ENCODE measurements around the gene PURA.

The PURA gene

GRCh38 chr5:140159014-140159927 is 45.4 kb downstream of the PURA start:
- no peak for DNase-seq (ENCODE audit: low read depth in 3 of 3)

GRCh38 chr5:140162275-140162674 is 48.4 kb downstream of the PURA start:
- no peak for DNase-seq (ENCODE audit: low read depth in 3 of 3)

GRCh38 chr5:140162781-140163180 is 48.9 kb downstream of the PURA start:
- no peak for DNase-seq (ENCODE audit: low read depth in 3 of 3)

GRCh38 chr5:140165101-140165922 is 51.4 kb downstream of the PURA start:
- no peak for DNase-seq (ENCODE audit: low read depth in 3 of 3)

GRCh38 chr5:140165923-140166270 is 52.0 kb downstream of the PURA start:
- no peak for DNase-seq (ENCODE audit: low read depth in 3 of 3)

GRCh38 chr5:140166911-140167310 is 53.0 kb downstream of the PURA start:
- DNase-seq (ENCODE audit: low read depth in 3 of 3), result no peak

- no peak for DNase-seq (ENCODE audit: low read depth in 3 of 3)
These were observed 54.5 kb downstream of the PURA start for GRCh38 chr5:140168371-140168770.

GRCh38 chr5:140169410-140169809 is 55.5 kb downstream of the PURA start:
- no peak for DNase-seq (ENCODE audit: low read depth in 3 of 3)

- no peak for DNase-seq (ENCODE audit: low read depth in 3 of 3)
These were observed 58.6 kb downstream of the PURA start for GRCh38 chr5:140172483-140172882.

- DNase-seq (ENCODE audit: low read depth in 3 of 3), result no peak
These were observed 60.1 kb downstream of the PURA start for GRCh38 chr5:140174014-140174413.

- peak; percentile 85 to 95 (median 94) for DNase-seq (ENCODE audit: low read depth in 3 of 3)
These were observed 60.8 kb downstream of the PURA start, which contains the start of gene CYSTM1 for GRCh38 chr5:140174465-140175366. TSS of gene CYSTM1 (plus strand) at chr5:140175188. CDS start at chr5:140194466, 19,278 bp downstream.

Measured in stimulated activated CD4-positive, alpha-beta T cell treated with anti-CD3 and anti-CD28 coated beads, TNF-alpha, amount 100 ng/mL, for 24 hours (primary cell).